Measurements from ENCODE around the gene CD70. TPM values are rescaled to one million over a fixed set of nuclear protein-coding genes. Genes with fewer than 3 reads are reported as not detected.

CD70 gene
- total and polyA plus RNA-seq, 2 of the 8 experiments (the other 6 are each of a cell fraction or from before 2014, with no cell fraction given), result 1.3 to 12.0 TPM

DNA sequence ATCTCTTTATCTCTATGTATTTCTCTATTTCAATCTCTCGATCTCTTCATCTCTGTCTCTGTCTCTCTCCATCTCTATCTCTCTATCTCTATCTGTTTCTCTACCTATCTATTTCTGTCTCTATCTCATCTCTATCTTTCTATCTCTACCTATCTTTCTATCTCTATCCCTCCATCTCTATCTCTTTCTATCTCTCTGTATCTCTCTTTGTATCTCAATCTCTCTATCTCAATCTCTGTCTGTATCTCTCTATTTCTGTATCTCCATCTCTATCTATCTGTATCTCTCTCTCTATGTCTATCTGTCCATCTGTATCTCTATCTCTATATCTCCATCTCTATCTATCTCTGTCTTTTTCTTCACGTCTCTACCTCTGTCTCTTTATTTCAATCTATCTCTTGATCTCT is 34.9 kb downstream of the CD70 start:
- Histone ChIP-seq H3K4ac (replicated peaks; ENCODE audit: insufficient read length, low read depth, low read length) (no peak overlapping the region), H4K5ac (ENCODE audit: insufficient read length, low read depth, low read length) (no peak overlapping the region), H3K23ac (ENCODE audit: insufficient read length) (no peak overlapping the region), H3K79me1 (ENCODE audit: low read depth, low read length) (no peaks in the 10 kb centered on the region), H3K4me1 (replicated peaks in 1 of 4; ENCODE audit: control insufficient read depth in 3 of 4, insufficient read depth in 4 of 4, low read length in 3 of 4) (peaks cover 0 to 5% (median 3%) of the 10 kb centered on the region in 4 experiments; a peak in 4 of 7 replicates), H3K14ac (ENCODE audit: insufficient read length) (no peak overlapping the region), H2AFZ (ENCODE audit: low read length) (no peak overlapping the region), H3K4me2 (ENCODE audit: insufficient read depth in 1 of 2, low read depth in 2 of 2, low read length in 2 of 2) (no peak overlapping the region), H3K79me2 (ENCODE audit: control insufficient read depth in 1 of 2, insufficient read depth in 2 of 2, low read length in 2 of 2) (no peaks in the 10 kb centered on the region), H3K4me3 (ENCODE audit: extremely low read depth in 1 of 4, insufficient read depth in 2 of 4, low read depth in 3 of 4, low read length in 4 of 4) (no peak overlapping the region), H2BK15ac (ENCODE audit: low read length) (no peak overlapping the region), H3K23me2 (ENCODE audit: low read depth, low read length) (peaks cover 3% of the 10 kb centered on the region; the same call in 1 of the 2 replicates), H3K27me3 (replicated peaks in 1 of 4; ENCODE audit: control insufficient read depth in 3 of 4, extremely low read depth in 1 of 4, insufficient read depth in 3 of 4, low read length in 3 of 4) (no peaks in the 10 kb centered on the region), H2BK20ac (ENCODE audit: low read length) (no peak overlapping the region), H4K20me1 (replicated peaks in 1 of 2; ENCODE audit: control insufficient read depth in 1 of 2, insufficient read depth in 2 of 2, low read length in 2 of 2) (no peaks in the 10 kb centered on the region), H3K18ac (ENCODE audit: extremely low read depth, low read length) (no peak overlapping the region), H3K9ac (replicated peaks in 1 of 4; ENCODE audit: extremely low read depth in 1 of 4, low read depth in 3 of 4, low read length in 3 of 4) (no peak overlapping the region), H2BK12ac (ENCODE audit: low read depth, low read length) (no peak overlapping the region), H3K56ac (replicated peaks; ENCODE audit: insufficient read length, low read depth, low read length) (no peak overlapping the region), H2BK120ac (replicated peaks; ENCODE audit: low read depth, low read length) (no peak overlapping the region), H2BK5ac (ENCODE audit: low read depth, low read length) (no peak overlapping the region), H4K91ac (replicated peaks; ENCODE audit: insufficient read length, low read length) (no peak overlapping the region), H3K27ac (ENCODE audit: low read depth, low read length) (no peak overlapping the region), H3K9me3 (ENCODE audit: insufficient read depth in 2 of 2, low read depth in 1 of 2, low read length in 1 of 2) (no peaks in the 10 kb centered on the region), H4K8ac (ENCODE audit: extremely low read depth, insufficient read depth, low read length) (no peak overlapping the region), H2AK5ac (ENCODE audit: low read depth, low read length) (no peak overlapping the region), H3K36me3 (ENCODE audit: control insufficient read depth in 2 of 4, insufficient read depth in 4 of 4, low read length in 3 of 4) (no peaks in the 10 kb centered on the region)
- WGBS, 2 experiments (ENCODE audit: extremely low coverage in 1 of 2, insufficient coverage in 1 of 2, insufficient read length in 1 of 2, insufficient replicate concordance in 2 of 2, low coverage in 1 of 2, low lambda C conversion rate in 2 of 2, missing lambda C conversion rate in 1 of 2), result 90 to 100% methylated on average over 1 to 2 of the region's 2 CpGs
- DNase-seq (ENCODE audit: low read depth in 1 of 2, low spot score in 2 of 2) (no peak), FAIRE-seq (no peak)
- no peak for TF ChIP-seq JUND (IDR thresholded peaks at IDR 0.05; ENCODE audit: low read length)
- TF ChIP-seq, protein P1, sequence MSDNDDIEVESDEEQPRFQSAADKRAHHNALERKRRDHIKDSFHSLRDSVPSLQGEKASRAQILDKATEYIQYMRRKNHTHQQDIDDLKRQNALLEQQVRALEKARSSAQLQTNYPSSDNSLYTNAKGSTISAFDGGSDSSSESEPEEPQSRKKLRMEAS (IDR thresholded peaks at IDR 0.05), result no peak
- TF ChIP-seq RAD21 (IDR thresholded peaks at IDR 0.05 in 1 of 2, conservative IDR thresholded peaks at IDR 0.05 in 1 of 2; ENCODE audit: low read depth in 2 of 2, low read length in 2 of 2), result no peak
- TF ChIP-seq TBP (IDR thresholded peaks at IDR 0.05; ENCODE audit: low read depth, low read length), result no peak
- no peak for TF ChIP-seq POLR2A (IDR thresholded peaks at IDR 0.05; ENCODE audit: control extremely low read depth in 1 of 2, low read depth in 2 of 2, low read length in 2 of 2)
- TF ChIP-seq MAFK (IDR thresholded peaks at IDR 0.05; ENCODE audit: low read depth, low read length), result no peak
- POLR2A ChIA-PET (ENCODE audit: partially characterized antibody), result no interaction called here
- CTCF ChIA-PET (ENCODE audit: partially characterized antibody), result interaction anchor here (0.6 to 1.0 kb wide), 2 partner anchors 30 to 64 kb away, joined by 3 to 4 read pairs; no protein-coding TSS in a partner anchor
